Left hindlimb (tissue), 1 donor: ENCODE results near the gene COMP.

ENCODE experiments used
- DNase-seq: peaks from one replicate; pipeline ENCODE4 v3.0.0-alpha.2; 2018

Gene COMP

GRCh38 chr19:18782559-18783225, 8.4 kb downstream of the COMP start:
- no peak for DNase-seq

GRCh38 chr19:18781885-18782527, 9.1 kb downstream of the COMP start:
- DNase-seq: no peak

- DNase-seq: no peak
Observed at GRCh38 chr19:18781047-18781600, 10.0 kb downstream of the COMP start.

- no peak for DNase-seq
Observed at GRCh38 chr19:18780631-18781030, 10.5 kb downstream of the COMP start.

- DNase-seq: no peak
Observed at GRCh38 chr19:18780081-18780480, 11.0 kb downstream of the COMP start.

- no peak for DNase-seq
Observed at GRCh38 chr19:18778826-18779495, 12.1 kb downstream of the COMP start.

GRCh38 chr19:18778076-18778389, 13.1 kb downstream of the COMP start:
- DNase-seq: no peak

GRCh38 chr19:18777301-18778075, 13.6 kb downstream of the COMP start:
- DNase-seq: no peak

GRCh38 chr19:18776736-18777135, 14.4 kb downstream of the COMP start:
- no peak for DNase-seq

- no peak for DNase-seq
Observed at GRCh38 chr19:18776288-18776594, 14.9 kb downstream of the COMP start.

- no peak for DNase-seq
Observed at GRCh38 chr19:18775586-18776287, 15.4 kb downstream of the COMP start.

GRCh38 chr19:18774782-18775444, 16.2 kb downstream of the COMP start:
- DNase-seq: no peak

- DNase-seq: no peak
Observed at GRCh38 chr19:18774107-18774506, 17.0 kb downstream of the COMP start.

GRCh38 chr19:18773682-18774081, 17.4 kb downstream of the COMP start:
- DNase-seq: no peak

- no peak for DNase-seq
Observed at GRCh38 chr19:18772620-18773587, 18.2 kb downstream of the COMP start.

- DNase-seq: no peak
Observed at GRCh38 chr19:18771328-18772242, 19.5 kb downstream of the COMP start.

- no peak for DNase-seq
Observed at GRCh38 chr19:18770663-18771327, 20.3 kb downstream of the COMP start.

GRCh38 chr19:18769989-18770528, 21.0 kb downstream of the COMP start:
- no peak for DNase-seq
